ENCODE data around the gene ARPC2. TPM values are rescaled to one million over a fixed set of nuclear protein-coding genes. Genes with fewer than 3 reads are reported as not detected.

Gene ARPC2
- total and polyA plus RNA-seq, 10 donors = 262 to 554 (median 374) TPM

GRCh38 chr2:218300141-218300540 lies 83.2 kb downstream of the ARPC2 start:
- WGBS, 5 donors = 83 to 93% (median 86%) methylated on average over 4 of the region's 4 CpGs
- Histone ChIP-seq H3K27me3 (replicated peaks in 1 of 7) (no peaks in the 10 kb centered on the region), H3K4me3 (no peak overlapping the region), H3K27ac (no peak overlapping the region), H3K36me3 (no peaks in the 10 kb centered on the region), H3K4me1 (peaks cover 0 to 12% (median 7%) of the 10 kb centered on the region in 6 donors), H3K9me3 (no peaks in the 10 kb centered on the region)
- intact Hi-C loops (cut with DNase I; ENCODE audit: low total_unique reads) = loop anchor here (5.0 kb wide), 1 partner anchor 57 kb away; the partner anchor contains the start of gene CATIP
- DNase-seq = no peak
- TF ChIP-seq POLR2A (IDR thresholded peaks at IDR 0.05) (no peak), POLR2AphosphoS5 (IDR thresholded peaks at IDR 0.05) (no peak)
- TF ChIP-seq, protein P1, sequence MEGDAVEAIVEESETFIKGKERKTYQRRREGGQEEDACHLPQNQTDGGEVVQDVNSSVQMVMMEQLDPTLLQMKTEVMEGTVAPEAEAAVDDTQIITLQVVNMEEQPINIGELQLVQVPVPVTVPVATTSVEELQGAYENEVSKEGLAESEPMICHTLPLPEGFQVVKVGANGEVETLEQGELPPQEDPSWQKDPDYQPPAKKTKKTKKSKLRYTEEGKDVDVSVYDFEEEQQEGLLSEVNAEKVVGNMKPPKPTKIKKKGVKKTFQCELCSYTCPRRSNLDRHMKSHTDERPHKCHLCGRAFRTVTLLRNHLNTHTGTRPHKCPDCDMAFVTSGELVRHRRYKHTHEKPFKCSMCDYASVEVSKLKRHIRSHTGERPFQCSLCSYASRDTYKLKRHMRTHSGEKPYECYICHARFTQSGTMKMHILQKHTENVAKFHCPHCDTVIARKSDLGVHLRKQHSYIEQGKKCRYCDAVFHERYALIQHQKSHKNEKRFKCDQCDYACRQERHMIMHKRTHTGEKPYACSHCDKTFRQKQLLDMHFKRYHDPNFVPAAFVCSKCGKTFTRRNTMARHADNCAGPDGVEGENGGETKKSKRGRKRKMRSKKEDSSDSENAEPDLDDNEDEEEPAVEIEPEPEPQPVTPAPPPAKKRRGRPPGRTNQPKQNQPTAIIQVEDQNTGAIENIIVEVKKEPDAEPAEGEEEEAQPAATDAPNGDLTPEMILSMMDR (IDR thresholded peaks at IDR 0.05 in 8 of 11, conservative IDR thresholded peaks at IDR 0.05 in 3 of 11) = no peak

GRCh38 chr2:218301176-218301819 lies 84.3 kb downstream of the ARPC2 start:
- 8 to 12% (median 10%) methylated on average over 9 of the region's 9 CpGs for WGBS, 5 donors
- peak; percentile 91 for DNase-seq
- Histone ChIP-seq H3K4me1 (peaks cover 0 to 10% (median 7%) of the 10 kb centered on the region in 6 donors), H3K27ac (peak overlapping the region in 2 of 8 donors; percentile 26 to 30), H3K36me3 (no peaks in the 10 kb centered on the region), H3K9me3 (no peaks in the 10 kb centered on the region), H3K4me3 (no peak overlapping the region), H3K27me3 (replicated peaks in 1 of 7) (no peaks in the 10 kb centered on the region)
- intact Hi-C loops (cut with DNase I; ENCODE audit: low total_unique reads) = loop anchor here (5.0 kb wide), 1 partner anchor 56 kb away; the partner anchor contains the start of gene CATIP
- no peak for TF ChIP-seq POLR2A (IDR thresholded peaks at IDR 0.05)
- TF ChIP-seq, protein P1 (IDR thresholded peaks at IDR 0.05 in 8 of 11, conservative IDR thresholded peaks at IDR 0.05 in 3 of 11) = peak; percentile 87 to 97 (median 96)
- TF ChIP-seq POLR2AphosphoS5 (IDR thresholded peaks at IDR 0.05) = peak in 1 of 3 donors; percentile 71

Small RNA genes within 50 kb of the gene (microRNA-seq; reads per million reads assigned to microRNA genes)
- 3.4 to 5.3 (median 4.7) reads per million in 3 donors for gene MIR6513

Other genes starting within 250 kb of the ARPC2 start
- gene TNS1, start 214.2 kb upstream of the ARPC2 start, total RNA-seq = 100 to 1,000 TPM; 170 to 580 (median 273) TPM
- gene TNS1, start 214.2 kb upstream of the ARPC2 start, polyA plus RNA-seq = 10 to 100 TPM in 1 of 3 donors, 1 to 10 TPM in 2; 6.9 to 48.7 (median 8.6) TPM
- gene RUFY4, start 147.9 kb upstream of the ARPC2 start, total RNA-seq = 1 to 10 TPM; 2.0 to 4.5 (median 2.6) TPM
- gene RUFY4, start 147.9 kb upstream of the ARPC2 start, polyA plus RNA-seq = 1 to 10 TPM in 2 of 3 donors, under 1 TPM in 1; 0.32 to 3.7 (median 2.7) TPM
- gene CXCR2, start 91.2 kb upstream of the ARPC2 start, total RNA-seq = 100 to 1,000 TPM in 1 of 7 donors, 10 to 100 TPM in 6; 24.4 to 113 (median 56.2) TPM
- 1 to 10 TPM in 2 of 3 donors, under 1 TPM in 1; 0.39 to 6.5 (median 2.6) TPM for gene CXCR2, start 91.2 kb upstream of the ARPC2 start, polyA plus RNA-seq
- 100 to 1,000 TPM in 2 of 7 donors, 10 to 100 TPM in 5; 19.4 to 139 (median 48.4) TPM for gene CXCR1, start 50.2 kb upstream of the ARPC2 start, total RNA-seq
- 1 to 10 TPM in 2 of 3 donors, under 1 TPM in 1; 0.70 to 6.6 (median 4.9) TPM for gene CXCR1, start 50.2 kb upstream of the ARPC2 start, polyA plus RNA-seq
- 10 to 100 TPM in 1 of 7 donors, 1 to 10 TPM in 6; 2.6 to 13.9 (median 7.3) TPM for gene GPBAR1, start 43.8 kb downstream of the ARPC2 start, total RNA-seq
- 1 to 10 TPM; 1.4 to 9.0 (median 2.9) TPM for gene GPBAR1, start 43.8 kb downstream of the ARPC2 start, polyA plus RNA-seq
- gene AAMP, start 52.9 kb downstream of the ARPC2 start, total RNA-seq = 10 to 100 TPM; 55.6 to 84.6 (median 61.9) TPM
- gene AAMP, start 52.9 kb downstream of the ARPC2 start, polyA plus RNA-seq = 10 to 100 TPM; 54.1 to 93.8 (median 65.6) TPM
- gene PNKD, start 53.3 kb downstream of the ARPC2 start, total RNA-seq = 10 to 100 TPM; 41.4 to 61.2 (median 47.7) TPM
- 10 to 100 TPM; 69.0 to 92.1 (median 83.5) TPM for gene PNKD, start 53.3 kb downstream of the ARPC2 start, polyA plus RNA-seq
- gene TMBIM1, start 75.3 kb downstream of the ARPC2 start, total RNA-seq = 100 to 1,000 TPM in 3 of 7 donors, 10 to 100 TPM in 4; 79.4 to 121 (median 95.9) TPM
- gene TMBIM1, start 75.3 kb downstream of the ARPC2 start, polyA plus RNA-seq = 10 to 100 TPM; 17.2 to 33.1 (median 27.4) TPM
- under 1 TPM in 5 of 7 donors, not detected in 2; 0.30 to 0.76 (median 0.60) TPM for gene CATIP, start 139.7 kb downstream of the ARPC2 start, total RNA-seq
- 1 to 10 TPM in 1 of 3 donors, under 1 TPM in 2; 0.57 to 1.1 (median 0.99) TPM for gene CATIP, start 139.7 kb downstream of the ARPC2 start, polyA plus RNA-seq
- 100 to 1,000 TPM in 4 of 7 donors, 10 to 100 TPM in 3; 63.5 to 576 (median 167) TPM for gene SLC11A1, start 165.1 kb downstream of the ARPC2 start, total RNA-seq
- gene SLC11A1, start 165.1 kb downstream of the ARPC2 start, polyA plus RNA-seq = 10 to 100 TPM in 2 of 3 donors, 1 to 10 TPM in 1; 6.2 to 67.0 (median 38.6) TPM
- 100 to 1,000 TPM; 114 to 184 (median 163) TPM for gene CTDSP1, start 182.7 kb downstream of the ARPC2 start, total RNA-seq
- 100 to 1,000 TPM in 1 of 3 donors, 10 to 100 TPM in 2; 65.6 to 114 (median 72.4) TPM for gene CTDSP1, start 182.7 kb downstream of the ARPC2 start, polyA plus RNA-seq
- under 1 TPM in 3 of 7 donors, not detected in 4; 0.17 to 0.72 (median 0.38) TPM for gene VIL1, start 201.9 kb downstream of the ARPC2 start, total RNA-seq
- under 1 TPM; 0.04 to 0.19 (median 0.06) TPM for gene VIL1, start 201.9 kb downstream of the ARPC2 start, polyA plus RNA-seq